ENCODE data around the gene MYT1.

DNA sequence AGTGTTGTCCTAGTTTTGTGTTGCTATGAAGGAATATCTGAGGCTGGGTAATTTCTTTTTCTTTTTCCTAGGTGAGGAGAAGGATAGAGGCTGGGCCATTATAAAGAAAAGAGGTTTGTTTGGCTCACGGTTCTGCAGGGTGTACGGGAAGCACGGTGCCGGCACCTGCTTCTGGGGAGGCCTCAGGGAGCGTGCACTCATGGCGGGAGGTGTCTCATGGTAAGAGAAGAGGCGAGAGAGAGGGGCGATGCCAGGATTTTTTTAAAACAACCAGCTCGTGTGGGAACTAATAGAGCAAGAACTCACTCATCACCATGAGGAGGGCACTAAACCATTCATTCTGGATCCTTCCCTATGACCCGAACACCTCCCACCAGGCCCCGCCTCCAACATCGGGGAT lies 42.7 kb upstream of the MYT1 start:
- TF ChIP-seq EZH2 (IDR thresholded peaks at IDR 0.05) (no peak), EZH2phosphoT487 (IDR thresholded peaks at IDR 0.05) (no peak)
- TF ChIP-seq, protein P1, sequence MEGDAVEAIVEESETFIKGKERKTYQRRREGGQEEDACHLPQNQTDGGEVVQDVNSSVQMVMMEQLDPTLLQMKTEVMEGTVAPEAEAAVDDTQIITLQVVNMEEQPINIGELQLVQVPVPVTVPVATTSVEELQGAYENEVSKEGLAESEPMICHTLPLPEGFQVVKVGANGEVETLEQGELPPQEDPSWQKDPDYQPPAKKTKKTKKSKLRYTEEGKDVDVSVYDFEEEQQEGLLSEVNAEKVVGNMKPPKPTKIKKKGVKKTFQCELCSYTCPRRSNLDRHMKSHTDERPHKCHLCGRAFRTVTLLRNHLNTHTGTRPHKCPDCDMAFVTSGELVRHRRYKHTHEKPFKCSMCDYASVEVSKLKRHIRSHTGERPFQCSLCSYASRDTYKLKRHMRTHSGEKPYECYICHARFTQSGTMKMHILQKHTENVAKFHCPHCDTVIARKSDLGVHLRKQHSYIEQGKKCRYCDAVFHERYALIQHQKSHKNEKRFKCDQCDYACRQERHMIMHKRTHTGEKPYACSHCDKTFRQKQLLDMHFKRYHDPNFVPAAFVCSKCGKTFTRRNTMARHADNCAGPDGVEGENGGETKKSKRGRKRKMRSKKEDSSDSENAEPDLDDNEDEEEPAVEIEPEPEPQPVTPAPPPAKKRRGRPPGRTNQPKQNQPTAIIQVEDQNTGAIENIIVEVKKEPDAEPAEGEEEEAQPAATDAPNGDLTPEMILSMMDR (IDR thresholded peaks at IDR 0.05), result no peak

Measured in neural progenitor cell (in vitro differentiated cells).